SU-DHL-6 (cell line): ENCODE measurements around the gene POU6F2.

ENCODE experiments used
- CTCF ChIP-seq: fragments of 200-600 bp; sonication (generic); IDR thresholded peaks from one replicate; pipeline ENCODE4 v1.5.1; 2017; ENCODE audit warnings: antibody characterized with exemption, mild to moderate bottlenecking, low read length, moderate library complexity; ENCODE audit not compliant: insufficient read depth, poor library complexity, severe bottlenecking
- EZH2phosphoT487 ChIP-seq: fragments of 200-600 bp; sonication (generic), shearing (Covaris generic); conservative IDR thresholded peaks from 2 replicates; pipeline ENCODE4 v1.6.1; 2018; ENCODE audit warnings: mild to moderate bottlenecking, antibody characterized with exemption, low read length, moderate library complexity, mixed read lengths

- no peak for TF ChIP-seq CTCF
- no peak for TF ChIP-seq EZH2phosphoT487
These were observed 427.9 kb downstream of the POU6F2 start for GRCh38 chr7:39405581-39405980.
